Measurements from ENCODE around the gene NLRP5. TPM values are rescaled to one million over a fixed set of nuclear protein-coding genes. Genes with fewer than 3 reads are reported as not detected.

The NLRP5 gene
- total and polyA plus RNA-seq, 2 donors (not counting 1 experiment from before 2014, with no cell fraction given) = not detected

DNA sequence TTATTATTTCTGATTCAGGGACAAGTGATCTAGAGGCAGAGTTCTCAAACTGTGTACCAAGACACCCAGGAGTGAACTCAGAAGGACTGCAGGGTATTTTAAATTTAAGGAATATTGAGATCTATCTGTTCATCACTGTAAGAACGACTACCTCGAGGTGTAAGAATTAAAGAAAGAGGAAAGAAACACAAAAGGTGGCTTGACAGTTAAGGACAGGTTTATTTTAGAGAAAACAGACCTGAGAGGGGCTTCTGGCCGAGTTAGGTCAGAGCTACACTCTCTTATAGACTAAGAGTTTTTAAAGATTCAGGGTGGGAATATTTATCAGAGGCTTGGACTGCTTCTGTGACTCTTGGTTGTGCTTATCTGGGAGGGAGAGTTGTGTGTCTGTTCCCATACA, 12.6 kb upstream of the NLRP5 start:
- DNase-seq (ENCODE audit: low read depth in 2 of 2) = no peak
- H3K4me1 ChIP-seq (ENCODE audit: control insufficient read depth, extremely low read depth, insufficient read depth, low read length) = no peaks in the 10 kb centered on the region
- no peak for TF ChIP-seq EZH2 (IDR thresholded peaks at IDR 0.05; ENCODE audit: low read length, missing control alignments)
- no peak for TF ChIP-seq CTCF (conservative IDR thresholded peaks at IDR 0.05 in 1 of 2, IDR thresholded peaks at IDR 0.05 in 1 of 2; ENCODE audit: low read depth in 1 of 2, low read length in 2 of 2)
- H4K20me1 ChIP-seq (ENCODE audit: control insufficient read depth, extremely low read depth, insufficient read depth, low read length) = no peaks in the 10 kb centered on the region
- no peak overlapping the region for H3K4me2 ChIP-seq (ENCODE audit: extremely low read depth, insufficient read depth, low read length)
- H3K9ac ChIP-seq (ENCODE audit: insufficient read depth, low read length) = no peak overlapping the region
- H3K27ac ChIP-seq (ENCODE audit: insufficient read depth, low read length) = no peak overlapping the region
- no peaks in the 10 kb centered on the region for H3K27me3 ChIP-seq (ENCODE audit: control insufficient read depth, insufficient read depth, low read length)
- no peaks in the 10 kb centered on the region for H3K9me3 ChIP-seq (ENCODE audit: control insufficient read depth, insufficient read depth, low read depth, low read length)
- no peak overlapping the region for H3K4me3 ChIP-seq (replicated peaks in 1 of 4; ENCODE audit: control extremely low read depth in 1 of 4, insufficient read depth in 1 of 4, low read depth in 3 of 4, low read length in 4 of 4)
- no peak overlapping the region for H2AFZ ChIP-seq (ENCODE audit: low read length)
- no peaks in the 10 kb centered on the region for H3K36me3 ChIP-seq (ENCODE audit: control insufficient read depth, insufficient read depth, low read length)
- no peaks in the 10 kb centered on the region for H3K79me2 ChIP-seq (ENCODE audit: control insufficient read depth, insufficient read depth, low read length)

- H3K4me1 ChIP-seq (ENCODE audit: control insufficient read depth, extremely low read depth, insufficient read depth, low read length) = no peaks in the 10 kb centered on the region
- DNase-seq (ENCODE audit: low read depth in 2 of 2) = no peak
- no peaks in the 10 kb centered on the region for H4K20me1 ChIP-seq (ENCODE audit: control insufficient read depth, extremely low read depth, insufficient read depth, low read length)
- H3K36me3 ChIP-seq (ENCODE audit: control insufficient read depth, insufficient read depth, low read length) = no peaks in the 10 kb centered on the region
- H2AFZ ChIP-seq (ENCODE audit: low read length) = no peak overlapping the region
- no peak overlapping the region for H3K4me3 ChIP-seq (replicated peaks in 1 of 4; ENCODE audit: control extremely low read depth in 1 of 4, insufficient read depth in 1 of 4, low read depth in 3 of 4, low read length in 4 of 4)
- H3K27me3 ChIP-seq (ENCODE audit: control insufficient read depth, insufficient read depth, low read length) = no peaks in the 10 kb centered on the region
- TF ChIP-seq CTCF (conservative IDR thresholded peaks at IDR 0.05 in 1 of 2, IDR thresholded peaks at IDR 0.05 in 1 of 2; ENCODE audit: low read depth in 1 of 2, low read length in 2 of 2) = no peak
- TF ChIP-seq EZH2 (IDR thresholded peaks at IDR 0.05; ENCODE audit: low read length, missing control alignments) = no peak
- no peaks in the 10 kb centered on the region for H3K9me3 ChIP-seq (ENCODE audit: control insufficient read depth, insufficient read depth, low read depth, low read length)
- H3K79me2 ChIP-seq (ENCODE audit: control insufficient read depth, insufficient read depth, low read length) = no peaks in the 10 kb centered on the region
- H3K9ac ChIP-seq (ENCODE audit: insufficient read depth, low read length) = no peak overlapping the region
- no peak overlapping the region for H3K27ac ChIP-seq (ENCODE audit: insufficient read depth, low read length)
- H3K4me2 ChIP-seq (ENCODE audit: extremely low read depth, insufficient read depth, low read length) = no peak overlapping the region
These were observed 6.2 kb upstream of the NLRP5 start for GRCh38 chr19:55980415-55980814.

- H3K27ac ChIP-seq (ENCODE audit: insufficient read depth, low read length) = no peak overlapping the region
- no peaks in the 10 kb centered on the region for H4K20me1 ChIP-seq (ENCODE audit: control insufficient read depth, extremely low read depth, insufficient read depth, low read length)
- no peaks in the 10 kb centered on the region for H3K4me1 ChIP-seq (ENCODE audit: control insufficient read depth, extremely low read depth, insufficient read depth, low read length)
- H2AFZ ChIP-seq (ENCODE audit: low read length) = no peak overlapping the region
- no peaks in the 10 kb centered on the region for H3K9me3 ChIP-seq (ENCODE audit: control insufficient read depth, insufficient read depth, low read depth, low read length)
- no peaks in the 10 kb centered on the region for H3K36me3 ChIP-seq (ENCODE audit: control insufficient read depth, insufficient read depth, low read length)
- no peaks in the 10 kb centered on the region for H3K79me2 ChIP-seq (ENCODE audit: control insufficient read depth, insufficient read depth, low read length)
- H3K4me2 ChIP-seq (ENCODE audit: extremely low read depth, insufficient read depth, low read length) = no peak overlapping the region
- no peaks in the 10 kb centered on the region for H3K27me3 ChIP-seq (ENCODE audit: control insufficient read depth, insufficient read depth, low read length)
- TF ChIP-seq CTCF (conservative IDR thresholded peaks at IDR 0.05 in 1 of 2, IDR thresholded peaks at IDR 0.05 in 1 of 2; ENCODE audit: low read depth in 1 of 2, low read length in 2 of 2) (no peak), EZH2 (IDR thresholded peaks at IDR 0.05; ENCODE audit: low read length, missing control alignments) (no peak)
- no peak overlapping the region for H3K9ac ChIP-seq (ENCODE audit: insufficient read depth, low read length)
- DNase-seq (ENCODE audit: low read depth in 2 of 2) = no peak
- no peak overlapping the region for H3K4me3 ChIP-seq (replicated peaks in 1 of 4; ENCODE audit: control extremely low read depth in 1 of 4, insufficient read depth in 1 of 4, low read depth in 3 of 4, low read length in 4 of 4)
These were observed 1.3 kb upstream of the NLRP5 start for GRCh38 chr19:55985254-55985653.

Data from fibroblast of lung (primary cell).